NCI-H2196 (cell line): ENCODE measurements around the gene KRT79.
"Not testable (repeated sequence)": the region's sequence is repeated elsewhere in the genome, so short reads cannot be mapped to it uniquely, and the experiment has no call there.

ENCODE experiments used
- DNase-seq: peaks from one replicate; lab custom pipeline; 2025; ENCODE audit not compliant: unreplicated experiment; lab: John Stamatoyannopoulos, UW

Gene KRT79

DNA sequence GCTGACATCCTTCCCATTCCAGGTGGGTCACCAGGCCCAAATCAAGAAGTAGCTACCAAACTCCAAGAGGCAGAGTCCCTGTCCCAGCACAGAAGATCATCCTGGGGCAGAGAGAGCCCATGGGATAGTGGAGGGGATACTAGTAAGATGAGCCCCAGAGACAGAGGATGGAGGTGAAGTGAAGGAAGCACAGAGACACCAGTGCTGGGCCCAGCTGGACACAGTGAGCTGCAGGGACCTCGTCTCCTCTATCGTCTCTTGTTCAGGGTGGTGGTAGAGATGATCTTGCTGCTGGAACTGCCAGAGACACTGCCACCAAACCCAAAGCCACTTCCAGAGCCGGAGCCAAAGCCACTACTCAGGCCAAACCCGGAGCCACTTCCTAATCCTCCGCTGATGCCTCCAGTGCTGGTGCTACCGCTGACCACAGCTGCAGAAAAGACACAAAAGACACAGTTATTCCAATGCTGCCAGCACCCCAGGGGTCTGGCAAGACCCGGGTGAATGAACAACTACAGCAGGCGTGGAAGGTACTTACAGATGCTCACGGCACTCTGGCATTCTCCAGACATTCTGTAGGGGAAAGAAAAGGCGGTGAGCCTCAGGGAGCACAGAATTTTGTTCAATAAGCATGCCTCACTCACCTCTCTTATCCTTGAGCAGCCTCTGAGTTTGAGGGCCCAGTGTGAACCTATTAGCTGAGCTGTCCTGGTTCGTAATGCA, 27.1 kb downstream of the KRT79 start:
- DNase-seq: no peak

GRCh38 chr12:52806169-52806811, 27.8 kb downstream of the KRT79 start:
- no peak for DNase-seq

DNA sequence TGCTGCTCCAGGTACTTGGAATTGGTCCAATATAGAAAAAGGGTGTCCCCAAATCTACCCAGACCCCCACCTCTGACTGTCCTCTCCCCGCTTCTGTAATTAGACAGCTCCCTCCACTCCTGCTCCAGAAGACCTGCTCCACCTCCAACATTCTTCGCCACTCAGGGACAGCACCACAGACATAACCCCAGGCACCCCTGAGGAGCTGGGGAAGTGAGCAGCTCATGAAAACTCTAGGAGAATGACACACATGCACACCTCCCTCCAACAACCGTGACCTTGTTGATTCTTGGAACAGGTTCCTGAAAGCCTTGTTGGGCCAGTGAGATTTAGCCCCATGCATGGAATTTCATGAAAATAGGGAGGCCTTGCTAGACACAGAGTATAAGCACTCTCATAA, 28.4 kb downstream of the KRT79 start:
- DNase-seq: no peak

- no peak for DNase-seq
Observed at GRCh38 chr12:52805000-52805399, 29.1 kb downstream of the KRT79 start.

DNA sequence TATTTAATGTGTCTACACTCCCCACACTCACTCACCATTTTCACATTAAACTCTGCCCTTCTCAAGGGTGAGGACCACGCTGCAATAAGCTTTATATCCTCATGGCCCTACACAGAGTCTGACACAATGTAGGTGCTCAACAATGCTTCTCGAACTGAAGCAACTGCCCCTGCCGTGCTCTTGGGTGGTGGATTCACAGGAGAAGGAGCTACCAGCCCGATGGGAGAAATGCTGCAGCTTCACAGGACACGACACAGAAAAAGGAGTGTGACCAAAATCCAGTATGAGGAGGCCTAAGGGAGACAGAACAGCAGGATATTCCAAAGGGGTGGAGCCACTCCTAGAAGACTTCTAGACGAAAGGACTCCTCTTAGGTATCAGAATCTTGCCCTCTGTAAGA, 31.7 kb downstream of the KRT79 start:
- no peak for DNase-seq

GRCh38 chr12:52801773-52802172, 32.3 kb downstream of the KRT79 start:
- no peak for DNase-seq

DNA sequence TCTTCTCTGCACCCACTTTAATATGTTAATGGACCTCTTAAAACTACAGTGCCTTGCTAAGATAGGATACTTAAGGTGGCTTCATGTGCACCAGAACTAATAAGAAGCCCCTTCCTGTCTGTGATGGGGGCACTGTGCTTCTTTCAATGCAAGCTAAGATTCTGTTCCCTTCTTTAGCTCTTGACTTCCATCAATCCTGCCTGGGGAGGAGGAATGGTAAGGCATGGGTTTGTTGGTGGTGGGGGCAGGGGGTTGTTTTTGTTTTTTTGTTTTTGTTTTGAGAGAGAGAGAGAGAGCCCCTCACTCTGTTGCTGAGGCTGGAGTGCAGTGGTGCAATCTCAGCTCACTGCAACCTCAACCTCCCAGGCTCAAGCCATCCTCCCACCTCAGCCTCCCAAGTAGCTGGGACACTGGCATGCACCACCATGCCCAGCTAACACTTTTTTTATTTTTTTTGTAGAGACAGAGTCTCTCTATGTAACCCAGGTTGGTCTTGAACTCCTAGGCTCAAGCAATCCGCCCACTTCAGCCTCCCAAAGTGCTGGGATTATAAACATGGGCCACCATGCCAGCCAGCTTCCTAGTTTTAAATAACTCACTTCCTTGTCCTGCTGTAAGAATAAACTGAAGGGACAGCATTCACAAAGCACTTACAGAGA, 33.7 kb downstream of the KRT79 start:
- peak; percentile 52 for DNase-seq

DNA sequence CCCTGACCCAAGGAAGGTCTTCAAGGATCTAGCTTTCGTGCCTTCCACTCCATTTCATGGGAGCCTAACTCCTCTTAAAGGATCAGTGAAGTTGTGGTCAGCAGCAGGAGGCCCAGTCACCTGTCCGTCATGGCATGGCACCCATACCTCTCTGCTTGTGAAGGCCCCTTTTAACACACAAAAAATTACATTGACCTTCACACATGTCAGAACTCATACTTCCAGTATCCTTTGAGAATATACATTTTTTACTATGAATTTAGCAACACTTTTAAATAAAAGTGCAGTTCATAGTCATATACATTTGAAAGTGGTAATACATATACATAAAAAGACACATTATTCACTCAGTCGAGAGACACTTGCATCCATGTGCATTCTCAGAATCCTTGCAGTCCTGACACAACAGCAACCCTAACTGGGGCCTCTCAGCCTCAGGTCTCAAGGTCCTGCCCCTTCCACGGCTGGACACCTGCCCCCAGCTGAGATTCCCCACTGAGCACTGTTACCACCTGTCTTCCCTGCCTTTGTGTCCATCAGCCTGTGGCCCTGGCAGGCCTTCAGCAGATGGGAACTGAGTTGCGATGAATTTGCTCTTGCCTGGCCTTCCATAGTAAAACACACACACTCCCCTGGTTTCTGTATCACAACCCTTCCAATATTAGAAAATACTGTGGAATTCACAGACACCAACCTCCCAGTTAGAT, 34.5 kb downstream of the KRT79 start:
- DNase-seq: no peak

GRCh38 chr12:52798671-52799504, 35.2 kb downstream of the KRT79 start:
- DNase-seq: no peak

DNA sequence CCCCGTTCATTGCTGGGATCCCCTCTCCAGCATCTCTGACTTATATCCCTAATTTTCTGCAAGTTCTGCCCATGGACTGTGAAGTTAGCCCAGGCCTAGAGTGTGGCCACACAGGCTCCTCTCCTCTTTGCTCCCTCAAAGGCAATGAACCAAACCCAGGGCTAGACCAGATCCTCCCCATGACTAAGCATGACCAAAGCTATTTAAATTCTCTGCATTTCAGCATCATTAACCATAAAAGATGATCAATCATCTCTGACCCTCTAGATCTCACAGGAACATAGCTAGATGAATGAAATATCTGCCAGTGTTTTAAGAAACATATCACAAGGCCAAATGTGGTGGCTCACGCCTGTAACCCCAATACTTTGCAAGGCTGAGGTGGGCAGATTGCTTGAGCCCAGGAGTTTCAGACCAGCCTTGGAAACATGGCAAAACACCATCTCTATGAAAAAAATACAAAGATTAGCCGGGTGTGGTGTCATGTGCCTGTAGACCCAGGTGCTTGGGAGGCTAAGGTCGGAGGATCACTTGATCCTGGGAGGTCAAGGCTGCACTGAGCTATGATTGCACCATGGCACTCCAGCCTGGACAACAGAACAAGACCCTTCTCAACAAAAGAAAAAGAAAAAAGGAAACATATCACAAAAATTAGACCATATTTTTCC, 36.0 kb downstream of the KRT79 start:
- no peak for DNase-seq

- no peak for DNase-seq
Observed at GRCh38 chr12:52797529-52797894, 36.6 kb downstream of the KRT79 start.

GRCh38 chr12:52796839-52797528, 37.1 kb downstream of the KRT79 start:
- DNase-seq: no peak

DNA sequence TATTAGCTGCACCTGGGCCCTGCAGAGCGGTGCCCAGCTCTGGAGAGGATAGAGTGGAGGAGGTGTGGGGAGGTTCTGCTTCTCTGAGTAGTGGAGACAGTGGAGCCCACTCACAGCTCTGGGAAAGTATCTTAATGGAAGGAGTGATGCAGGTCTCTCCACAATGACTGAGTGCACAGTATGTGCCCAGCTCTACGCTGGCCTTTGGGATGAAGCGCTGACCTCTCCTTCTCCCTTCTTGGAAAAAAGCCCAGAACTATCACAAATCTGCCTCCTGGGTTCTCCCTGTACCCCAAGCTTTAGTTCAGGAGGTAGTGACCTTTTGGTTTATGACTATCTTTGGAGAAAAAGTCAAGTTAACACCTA, 37.7 kb downstream of the KRT79 start:
- DNase-seq: no peak

DNA sequence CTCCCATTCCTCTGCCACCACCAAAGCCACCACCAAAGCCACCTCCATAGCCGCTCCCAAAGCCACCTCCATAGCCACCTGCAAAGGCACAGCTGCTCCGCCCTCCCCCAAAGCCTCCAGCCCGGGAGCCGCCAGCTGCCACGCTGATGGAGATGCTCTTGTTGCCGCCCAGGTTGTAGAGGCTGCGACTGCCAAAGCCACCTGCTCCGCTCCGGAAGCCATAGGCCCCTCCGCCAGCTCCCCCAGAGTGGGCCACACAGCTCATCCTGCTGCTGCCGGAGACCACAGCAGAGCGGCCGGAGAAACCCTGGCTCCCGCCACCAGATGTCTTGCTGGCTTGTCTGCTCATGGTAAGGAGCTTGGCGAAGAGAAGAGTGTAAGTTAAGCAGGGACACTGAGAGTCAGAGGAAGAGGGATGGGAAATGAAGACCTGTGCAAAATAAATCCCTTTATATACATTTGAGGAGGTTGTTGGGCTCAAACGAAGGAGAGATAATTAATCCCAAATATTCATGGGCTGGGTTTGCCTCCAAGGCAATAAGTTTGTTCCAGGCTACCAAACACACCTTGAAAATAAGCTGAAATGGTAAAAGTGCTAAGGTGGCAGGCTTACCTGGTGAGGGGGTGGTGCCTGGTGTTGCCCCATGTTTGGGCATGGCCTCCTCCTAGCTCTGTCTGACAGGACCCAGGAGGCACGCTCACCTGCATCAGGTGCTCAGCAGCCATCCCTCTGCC, 38.2 kb downstream of the KRT79 start, which contains the start of gene KRT3:
TSS of gene KRT3 (minus strand) at position 424 of the 735 bp plus-strand sequence. CDS start at position 349, 75 bp downstream.
- no peak for DNase-seq

DNA sequence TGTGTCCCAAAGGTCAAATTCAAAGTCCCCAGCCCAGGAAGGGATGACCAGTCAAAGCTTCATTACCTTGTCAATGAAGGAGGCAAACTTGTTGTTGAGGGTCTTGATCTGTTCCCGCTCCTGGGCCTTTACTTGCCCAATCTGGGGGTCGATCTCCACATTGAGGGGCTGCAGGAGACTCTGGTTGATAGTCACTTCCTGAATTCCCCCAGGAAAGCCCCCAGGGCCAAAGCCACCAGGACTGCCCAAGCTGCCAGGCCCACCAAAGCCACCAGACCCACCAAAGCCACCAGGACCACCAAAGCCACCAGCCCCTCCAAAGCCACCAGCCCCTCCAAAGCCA, 38.8 kb downstream of the KRT79 start:
- DNase-seq: not testable (repeated sequence)

- no peak for DNase-seq
Observed at GRCh38 chr12:52794479-52795331, 39.4 kb downstream of the KRT79 start.

DNA sequence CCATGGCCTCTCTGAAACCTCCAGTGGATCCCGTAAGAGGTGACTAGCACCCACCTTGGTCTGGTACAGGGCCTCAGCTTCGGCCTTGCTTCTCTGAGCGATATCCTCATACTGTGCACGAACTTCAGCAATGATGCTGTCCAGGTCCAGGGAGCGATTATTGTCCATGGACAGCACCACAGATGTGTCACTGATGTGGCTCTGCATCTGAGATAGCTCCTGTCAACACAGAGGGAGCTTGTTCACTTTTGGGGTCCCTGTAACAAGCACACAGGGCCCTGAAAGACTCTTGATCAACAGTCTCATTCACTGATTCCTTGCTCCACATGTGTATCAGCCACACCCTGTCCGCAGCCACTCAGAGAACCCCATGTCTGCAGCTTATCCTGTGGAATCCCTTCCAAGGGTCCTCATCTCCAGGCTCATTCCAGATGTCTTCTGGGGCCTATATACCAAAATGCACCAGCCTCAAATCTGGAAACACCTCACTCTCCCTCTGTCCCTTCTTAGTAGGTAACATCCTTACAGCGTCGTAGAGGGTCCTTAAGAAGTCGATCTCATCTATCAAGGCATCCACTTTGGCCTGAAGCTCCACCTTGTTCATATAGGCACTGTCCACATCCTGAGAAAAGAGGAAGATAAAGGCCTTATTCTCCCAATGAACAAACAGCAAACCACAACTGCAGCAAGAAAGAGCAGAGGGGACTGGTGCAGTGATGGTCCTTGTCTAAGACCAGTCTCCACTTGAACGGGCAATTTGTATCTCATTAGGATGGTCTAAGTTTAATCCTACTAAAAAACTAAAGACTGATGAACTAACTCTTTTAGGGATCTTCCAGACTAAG, 41.7 kb downstream of the KRT79 start:
- DNase-seq: no peak
